ENCODE results near the gene NELL2.

NELL2 gene

GRCh38 chr12:44677724-44678123 lies 198.4 kb downstream of the NELL2 start:
- DNase-seq: no peak

DNA sequence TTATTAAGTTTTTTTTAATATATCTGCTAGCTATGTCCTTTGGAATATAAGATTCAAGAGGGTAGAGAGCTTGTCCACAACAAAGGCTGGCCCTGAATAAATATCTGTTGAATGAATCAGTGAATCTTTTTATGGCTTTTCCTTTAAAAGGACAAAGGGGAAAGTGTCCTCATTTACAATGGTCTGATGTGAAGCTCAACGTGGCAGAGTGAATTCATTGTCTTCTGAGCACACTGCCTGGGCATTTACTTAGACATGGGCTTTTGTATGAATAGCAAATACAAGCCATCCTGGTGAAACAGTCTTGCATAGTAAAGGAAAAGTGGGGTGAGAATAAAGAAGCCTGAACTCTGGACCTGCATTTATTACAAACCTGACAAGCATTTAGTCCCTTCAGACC lies 201.2 kb downstream of the NELL2 start:
- DNase-seq: no peak

- DNase-seq: no peak
These were observed 202.3 kb downstream of the NELL2 start for GRCh38 chr12:44673811-44674210.

- no peak for DNase-seq
These were observed 204.1 kb downstream of the NELL2 start for GRCh38 chr12:44672042-44672441.

GRCh38 chr12:44668443-44668842 lies 207.7 kb downstream of the NELL2 start:
- DNase-seq: no peak

DNA sequence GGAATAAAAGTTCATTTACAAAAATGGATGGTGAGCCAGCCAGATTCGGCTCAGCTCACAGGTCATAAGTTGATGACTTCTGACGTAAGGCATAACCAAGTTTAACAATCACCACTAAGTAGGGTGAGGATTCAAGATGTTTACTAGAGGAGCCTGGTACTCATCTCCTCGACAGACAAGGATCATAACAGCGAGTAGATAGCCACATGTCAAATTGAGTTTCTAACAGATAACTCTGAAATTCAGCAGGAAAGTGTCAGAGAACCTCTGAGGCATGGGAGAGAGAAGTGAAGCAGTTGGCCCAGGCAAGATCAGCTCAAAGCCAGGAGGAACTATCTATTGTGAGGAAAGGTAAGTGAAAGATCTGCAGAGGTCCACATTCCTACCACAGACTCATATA lies 208.7 kb downstream of the NELL2 start:
- DNase-seq: no peak

- DNase-seq: no peak
These were observed 212.8 kb downstream of the NELL2 start for GRCh38 chr12:44663291-44663690.

GRCh38 chr12:44655846-44656245 lies 220.3 kb downstream of the NELL2 start:
- DNase-seq: no peak

DNA sequence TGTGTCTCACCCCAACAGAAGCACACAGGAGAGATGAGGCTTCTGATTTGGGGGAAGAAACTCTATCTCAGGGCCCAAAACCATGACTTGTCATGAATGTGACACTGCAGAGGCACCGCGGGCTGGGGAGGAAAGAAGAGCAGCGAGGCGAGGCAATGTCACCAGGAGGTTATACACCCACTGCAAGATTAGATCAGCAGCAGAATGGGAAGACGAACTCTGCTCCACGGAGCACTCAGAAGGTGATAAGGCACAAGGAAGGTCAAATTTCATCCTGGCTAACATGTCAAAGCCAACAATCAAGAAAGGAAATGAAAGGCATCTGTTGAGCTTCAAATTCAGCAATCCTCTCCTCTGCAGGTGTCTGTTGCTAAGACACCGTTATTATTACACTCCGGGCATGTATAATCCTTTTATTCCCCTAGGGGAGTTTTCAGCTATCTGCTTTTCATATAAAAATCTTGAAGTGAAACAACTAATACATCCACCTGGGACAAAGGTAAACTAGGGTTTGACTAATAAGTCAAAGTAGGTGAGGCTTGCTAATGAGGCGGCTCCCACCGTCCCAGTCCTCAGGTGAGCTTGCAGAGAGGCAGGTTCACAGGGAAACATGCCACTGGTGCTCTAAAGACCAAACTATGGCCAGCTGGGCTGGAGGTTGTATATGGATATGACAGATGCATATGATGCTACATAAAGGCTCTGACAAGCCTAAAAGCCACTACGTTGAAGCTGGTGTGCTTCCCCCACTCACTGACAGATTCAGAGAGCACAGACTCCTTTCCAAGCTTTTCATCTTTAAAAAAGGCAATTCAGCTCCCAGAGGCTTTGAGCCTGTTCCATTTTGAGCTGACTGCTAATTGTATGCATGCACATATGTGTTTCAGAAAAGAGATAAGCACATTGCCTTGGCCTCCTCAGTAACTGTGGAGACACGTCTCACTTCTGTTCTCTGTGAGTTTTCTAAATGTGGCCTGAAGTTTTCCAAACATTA lies 221.2 kb downstream of the NELL2 start:
- no peak for DNase-seq

GRCh38 chr12:44653861-44654527 lies 222.1 kb downstream of the NELL2 start:
- DNase-seq: no peak

- DNase-seq: no peak
These were observed 226.4 kb downstream of the NELL2 start for GRCh38 chr12:44649693-44650092.

- no peak for DNase-seq
These were observed 228.0 kb downstream of the NELL2 start for GRCh38 chr12:44647917-44648690.

DNA sequence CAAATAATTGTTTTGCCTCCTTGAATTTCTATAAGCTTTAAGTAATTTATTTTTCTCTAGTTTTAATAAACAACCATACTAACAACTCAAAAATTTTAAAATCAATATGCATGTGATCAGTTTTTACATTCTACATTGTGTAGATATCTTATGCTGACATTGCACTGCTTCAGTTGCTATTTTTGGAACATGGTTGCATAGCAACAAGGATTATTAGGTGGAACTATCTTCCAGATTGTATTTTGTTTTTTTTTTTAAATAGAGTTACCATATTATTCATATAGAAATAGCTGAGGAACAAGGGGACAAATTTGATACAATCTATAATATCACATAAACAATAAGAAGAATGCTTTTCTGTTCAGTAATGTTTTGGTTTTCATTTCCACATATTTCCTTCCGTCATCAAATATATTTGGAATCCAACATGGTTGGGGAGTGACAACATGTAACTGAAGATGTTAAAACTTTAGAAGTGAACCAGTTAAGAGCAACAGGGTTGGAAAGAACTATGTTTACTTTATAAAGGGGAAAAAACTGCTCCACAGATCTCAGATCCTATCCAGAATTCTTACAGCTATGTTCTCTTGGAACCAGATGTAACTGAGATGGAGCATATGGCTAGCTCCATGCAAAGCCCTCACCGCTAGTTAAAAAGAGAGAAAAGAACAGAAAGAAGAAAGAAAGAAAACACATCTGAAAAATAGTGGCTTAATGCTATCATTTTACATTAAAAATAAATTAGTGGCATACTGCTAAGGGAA lies 235.5 kb downstream of the NELL2 start:
- no peak for DNase-seq

DNA sequence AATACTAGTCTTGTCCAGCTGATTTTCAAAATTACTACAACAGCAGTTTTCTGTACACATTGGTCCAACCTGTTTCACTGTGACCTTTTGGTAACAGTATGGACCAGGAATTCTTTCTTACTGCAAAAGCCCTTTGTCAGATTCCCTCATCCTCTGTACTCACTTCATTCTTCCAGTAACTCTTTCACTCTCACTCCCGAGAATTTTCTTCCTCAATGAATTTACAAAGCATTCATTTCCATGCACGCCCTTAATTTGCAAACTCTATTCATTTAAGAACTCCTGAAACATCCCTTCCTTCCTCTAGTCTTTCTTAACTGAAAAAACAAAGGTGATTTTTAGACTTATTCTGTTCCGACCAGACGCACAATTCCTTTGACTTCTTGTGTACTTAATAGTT lies 238.2 kb downstream of the NELL2 start:
- no peak for DNase-seq

DNA sequence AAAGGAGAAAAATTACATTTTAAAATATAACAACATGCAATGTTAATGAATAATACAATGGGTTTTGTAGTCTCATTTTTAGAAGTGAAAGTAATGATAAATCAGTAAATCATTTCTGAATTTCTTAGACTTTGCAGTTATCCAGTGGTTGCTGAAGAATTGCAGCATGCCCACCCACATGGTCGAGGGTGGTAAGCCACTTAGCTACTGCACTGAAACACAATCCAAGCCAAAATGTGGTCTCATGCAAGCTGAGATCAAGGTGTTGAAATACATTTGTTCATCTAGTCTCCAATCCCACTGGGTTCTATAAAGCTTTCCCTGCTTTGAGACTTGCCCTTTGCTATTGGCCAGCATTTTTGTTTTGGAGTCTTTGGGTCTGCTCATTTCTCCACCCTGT lies 247.9 kb downstream of the NELL2 start:
- no peak for DNase-seq

DNA sequence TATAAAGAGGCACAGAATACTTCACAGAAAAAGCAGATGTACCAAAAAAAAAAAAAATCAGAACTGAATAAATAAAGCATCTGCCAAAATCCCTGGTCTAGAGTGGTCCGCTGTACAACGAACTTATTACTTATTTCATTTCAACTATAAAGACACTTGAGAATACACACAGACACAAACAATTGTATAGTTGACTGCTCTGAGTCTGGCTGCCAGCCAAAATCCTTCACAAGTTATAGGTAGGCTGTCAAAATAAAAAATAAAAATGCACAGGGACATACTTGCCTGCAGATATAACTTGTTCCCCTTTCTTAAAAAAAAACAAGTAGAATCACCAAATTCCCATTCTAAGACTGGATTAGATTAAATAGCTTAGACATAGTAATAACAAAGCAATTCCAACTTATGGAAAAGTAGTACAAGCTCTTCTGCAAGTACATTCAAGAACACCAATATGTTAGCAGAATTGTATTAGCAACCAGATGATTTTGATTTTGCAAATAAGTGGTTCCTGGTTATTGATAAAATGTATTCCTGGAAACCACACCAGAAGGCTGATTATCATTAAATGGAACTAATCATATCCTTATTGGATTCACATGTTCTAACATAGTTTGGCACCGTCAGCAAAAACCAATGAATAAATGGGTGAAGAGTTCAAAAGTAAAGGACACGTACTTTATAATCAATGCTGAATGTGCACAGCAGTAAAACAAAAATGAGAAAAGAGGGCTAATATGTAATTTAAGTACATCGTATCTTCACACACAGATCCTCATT lies 248.5 kb downstream of the NELL2 start:
- no peak for DNase-seq

GRCh38 chr12:44626883-44627282 lies 249.2 kb downstream of the NELL2 start:
- DNase-seq: no peak

DNA sequence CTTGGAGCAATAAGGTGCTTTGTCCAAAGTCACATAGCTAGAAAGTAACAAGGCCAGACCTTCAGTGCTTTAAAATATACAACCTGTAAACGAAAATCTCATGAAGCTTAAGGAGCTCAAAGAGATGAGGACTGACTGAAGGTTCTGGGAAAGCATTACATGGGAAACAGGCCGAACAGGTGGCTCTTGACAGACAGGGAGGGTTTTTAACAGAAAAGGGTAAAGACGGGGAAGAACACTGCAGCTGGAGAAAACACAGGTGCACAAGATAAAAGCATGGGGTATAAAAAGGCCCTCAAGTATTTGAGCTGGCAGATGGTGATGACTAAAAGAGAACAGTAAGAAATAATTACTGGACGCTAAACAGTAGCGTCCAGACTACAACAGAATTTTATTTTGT lies 257.2 kb downstream of the NELL2 start:
- no peak for DNase-seq

- no peak for DNase-seq
These were observed 259.7 kb downstream of the NELL2 start for GRCh38 chr12:44616402-44616801.

DNA sequence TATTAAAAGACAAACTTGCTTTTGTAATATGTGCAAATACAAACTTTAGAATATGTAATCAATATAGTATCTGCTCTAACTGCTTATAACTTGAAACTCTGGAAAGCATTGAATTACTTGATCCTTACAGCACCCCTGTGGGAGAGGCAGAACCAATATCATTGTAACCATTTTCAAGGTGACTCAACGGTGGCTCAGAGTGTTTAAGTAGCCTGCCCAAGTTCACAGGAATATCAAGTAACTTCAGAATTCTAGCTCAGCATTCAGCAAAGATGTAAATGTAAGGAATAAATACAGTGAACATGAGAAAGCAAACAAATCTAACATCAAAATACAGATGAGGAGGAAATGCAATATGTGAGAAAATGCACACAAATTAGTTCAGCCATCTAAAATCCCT lies 264.6 kb downstream of the NELL2 start:
- DNase-seq: no peak

GRCh38 chr12:44603701-44604100 lies 272.4 kb downstream of the NELL2 start:
- no peak for DNase-seq

DNA sequence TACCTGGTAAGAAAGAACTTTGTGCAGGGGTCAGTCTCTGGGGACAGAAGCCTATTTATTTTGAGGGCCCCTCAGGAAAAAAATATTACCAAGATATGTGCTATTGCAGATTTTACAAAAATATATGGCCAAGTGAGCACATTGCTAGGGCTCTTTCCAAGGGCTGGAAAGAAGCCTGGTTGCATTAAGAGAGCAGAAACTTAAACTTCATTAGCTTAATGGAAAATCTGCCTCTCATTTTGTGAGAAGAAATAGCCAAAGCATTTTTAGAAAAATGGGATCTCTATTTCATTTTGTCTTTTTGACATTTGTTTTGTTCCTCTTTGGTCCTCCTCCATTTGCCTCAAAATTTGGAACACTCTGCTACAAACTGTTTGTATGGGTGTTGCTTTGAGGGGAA lies 283.5 kb downstream of the NELL2 start:
- no peak for DNase-seq
